ENCODE results near the gene ZNF625.
A peak's percentile ranks its signal among the peaks of the same experiment; 100 is the strongest.

- TF ChIP-seq POLR2AphosphoS5 (IDR thresholded peaks at IDR 0.05) (peak; percentile 30), CTCF (IDR thresholded peaks at IDR 0.05) (no peak), POLR2A (IDR thresholded peaks at IDR 0.05) (no peak), EP300 (IDR thresholded peaks at IDR 0.05) (no peak)
Observed at GRCh38 chr19:12139885-12140544, 16.5 kb downstream of the ZNF625 start, which contains the start of gene ZNF20.

Data from gastroesophageal sphincter (tissue), 3 donors.